H7 (cell line): ENCODE data around the gene PIK3R5. TPM values are rescaled to one million over a fixed set of nuclear protein-coding genes. Genes with fewer than 3 reads are reported as not detected.
A peak's percentile ranks its signal among the peaks of the same experiment; 100 is the strongest.

Experiments used
- DNase-seq: peaks from one replicate; pipeline ENCODE4 v3.0.0; 2012
- H3K27me3 ChIP-seq: 2 replicates; pipeline ENCODE4 v1.6.0; 2011; ENCODE audit warnings: mild to moderate bottlenecking, low read length; ENCODE audit not compliant: control insufficient read depth, insufficient read depth
- H3K36me3 ChIP-seq: replicated peaks from 2 replicates; pipeline ENCODE4 v1.5.1; 2011; ENCODE audit warnings: low read length; ENCODE audit not compliant: control insufficient read depth, insufficient read depth
- H3K4me3 ChIP-seq: 2 replicates; pipeline ENCODE4 v1.5.1; 2011; ENCODE audit warnings: low read depth, mild to moderate bottlenecking, control low read depth, low read length, moderate library complexity; ENCODE audit not compliant: insufficient read depth
- total RNA-seq: library from RNA; depleted of rRNA; stranded (reverse); fragments of >200 nt; shearing (Covaris generic); gene quantifications from 2 replicates; pipeline ENCODE4 v1.2.3, GENCODE V29; 2014; rRNA removed

Gene PIK3R5
- total RNA-seq = 13.3 and 33.6 TPM in 2 replicates

- Histone ChIP-seq H3K4me3 (peak within 1 kb of the TSS; percentile 63), H3K27me3 (peaks cover 19% of the 10 kb centered on the region), H3K36me3 (no peaks in the 10 kb centered on the region)
- DNase-seq = peak; percentile 99
Measured at GRCh38 chr17:8965394-8966168, at the start of gene PIK3R5. TSS of gene PIK3R5 (minus strand) at chr17:8965707. CDS start at chr17:8911494, 54,213 bp downstream.

- DNase-seq = no peak
- H3K27me3 ChIP-seq = peaks cover 23% of the 10 kb centered on the region
- H3K4me3 ChIP-seq = no peak overlapping the region
- no peaks in the 10 kb centered on the region for H3K36me3 ChIP-seq
Measured at GRCh38 chr17:9011001-9011400, 45.5 kb upstream of the PIK3R5 start.

DNA sequence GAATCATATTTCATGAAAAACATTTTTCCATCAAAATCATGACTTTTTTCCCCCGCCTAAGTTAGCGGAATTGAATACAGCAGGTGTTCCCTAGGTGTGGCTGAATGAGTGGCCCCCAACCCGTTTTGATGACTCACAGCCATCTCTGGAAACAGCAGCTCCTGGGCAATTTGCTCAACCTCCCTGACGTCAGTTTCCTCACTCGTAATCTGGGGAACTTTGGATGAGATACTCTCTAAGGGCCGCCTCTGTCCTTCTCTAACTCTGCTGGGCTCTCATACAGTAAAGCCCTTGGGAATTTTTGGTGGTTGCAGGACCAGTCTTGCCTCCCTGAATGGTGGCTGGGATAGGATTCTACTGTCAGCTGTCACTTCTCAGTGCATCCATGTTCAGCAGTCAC, 44.2 kb upstream of the PIK3R5 start:
- Histone ChIP-seq H3K4me3 (no peak overlapping the region), H3K36me3 (no peaks in the 10 kb centered on the region), H3K27me3 (peaks cover 36% of the 10 kb centered on the region)
- DNase-seq = no peak

- peaks cover 42% of the 10 kb centered on the region for H3K27me3 ChIP-seq
- H3K36me3 ChIP-seq = no peaks in the 10 kb centered on the region
- H3K4me3 ChIP-seq = no peak overlapping the region
- no peak for DNase-seq
Measured at GRCh38 chr17:9009096-9009495, 43.6 kb upstream of the PIK3R5 start.

- no peak overlapping the region for H3K4me3 ChIP-seq
- no peaks in the 10 kb centered on the region for H3K36me3 ChIP-seq
- DNase-seq = no peak
- peaks cover 60% of the 10 kb centered on the region for H3K27me3 ChIP-seq
Measured at GRCh38 chr17:9007052-9007714, 41.7 kb upstream of the PIK3R5 start.

DNA sequence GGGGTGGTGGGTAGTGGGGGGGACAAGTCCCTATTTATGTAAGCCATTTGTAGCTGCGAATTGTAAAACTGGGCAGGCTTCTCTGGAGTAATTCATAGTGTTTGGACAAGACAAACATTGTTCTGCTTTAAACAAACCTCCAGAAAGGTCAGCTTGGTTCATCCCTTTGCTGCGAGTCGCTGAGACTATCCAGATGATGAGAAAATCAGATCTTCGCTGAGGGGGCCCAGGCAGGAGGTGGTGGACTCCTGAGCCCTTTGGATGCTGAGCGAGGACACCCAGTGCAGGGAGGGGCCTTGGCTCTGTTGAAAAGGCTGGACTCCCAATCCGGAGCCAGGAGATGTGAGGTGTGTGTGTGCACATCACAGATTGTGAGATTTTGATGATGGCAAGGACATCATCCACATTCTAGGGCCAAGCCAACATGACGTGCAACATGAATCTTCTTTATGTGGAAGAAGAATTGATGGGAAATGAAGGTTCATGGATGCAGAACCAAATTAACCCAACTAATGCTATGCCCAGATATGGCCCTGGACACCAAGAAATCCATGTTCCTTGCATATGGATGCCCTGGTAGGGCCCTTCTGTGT, 40.8 kb upstream of the PIK3R5 start:
- no peak for DNase-seq
- H3K27me3 ChIP-seq = peaks cover 68% of the 10 kb centered on the region
- H3K36me3 ChIP-seq = no peaks in the 10 kb centered on the region
- H3K4me3 ChIP-seq = no peak overlapping the region

DNA sequence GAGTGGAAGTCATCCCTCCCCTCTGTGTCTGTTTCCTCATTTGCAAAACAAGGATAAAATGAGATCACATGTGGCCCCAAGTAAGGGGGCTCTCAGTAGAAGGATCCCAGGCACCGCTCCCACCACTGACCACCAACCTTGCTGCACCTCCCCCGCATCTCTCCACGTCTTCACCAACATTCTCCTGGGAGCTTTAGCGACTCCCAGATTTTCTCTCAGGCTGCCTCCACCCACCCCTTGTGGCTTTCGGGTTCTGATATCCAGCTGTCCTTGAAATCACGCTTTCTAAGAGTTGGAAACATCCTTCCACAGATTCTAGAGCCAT, 39.4 kb upstream of the PIK3R5 start:
- no peak overlapping the region for H3K4me3 ChIP-seq
- DNase-seq = peak; percentile 59
- no peaks in the 10 kb centered on the region for H3K36me3 ChIP-seq
- peaks cover 69% of the 10 kb centered on the region for H3K27me3 ChIP-seq

DNA sequence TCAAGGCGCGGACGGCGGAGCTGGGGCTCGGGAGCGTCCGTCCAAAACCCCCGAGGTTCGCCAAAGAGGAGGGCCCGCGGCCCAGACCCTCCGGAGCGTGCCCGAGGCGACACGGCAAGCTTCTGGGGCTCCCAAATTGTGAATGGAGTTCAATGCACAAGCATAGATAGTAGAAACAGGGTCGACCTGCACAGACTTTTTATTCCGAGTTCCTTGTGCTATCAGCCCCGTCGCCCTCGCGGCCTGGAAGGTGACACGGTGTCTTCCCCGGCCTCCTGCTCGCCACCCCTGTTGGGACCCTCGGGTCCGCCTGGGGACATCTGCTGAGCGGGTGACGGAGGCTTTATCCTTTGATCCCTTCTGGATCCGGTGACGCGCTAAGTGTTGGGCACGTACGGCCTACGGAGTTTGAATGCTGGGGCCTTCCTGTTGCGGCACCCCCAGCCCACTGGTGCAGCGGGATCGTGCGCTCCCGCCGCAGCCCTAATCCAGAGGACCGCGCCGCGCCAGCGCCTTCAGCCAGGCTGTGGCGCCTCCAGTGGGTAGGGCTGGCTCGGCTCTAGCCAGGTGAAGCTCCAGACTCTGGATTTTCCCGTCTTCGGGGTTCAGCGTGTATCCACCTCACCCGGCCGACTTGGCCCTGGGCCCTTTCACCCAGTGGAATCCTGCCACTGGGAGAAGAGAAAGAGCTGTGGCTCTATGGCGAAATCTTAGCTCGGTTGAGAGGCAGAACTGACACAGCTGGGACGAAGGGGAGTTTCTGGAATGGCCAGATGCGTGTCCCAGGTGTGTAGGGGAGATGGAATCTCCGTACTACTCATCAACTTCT, 38.8 kb upstream of the PIK3R5 start:
- H3K27me3 ChIP-seq = peaks cover 67% of the 10 kb centered on the region
- H3K36me3 ChIP-seq = no peaks in the 10 kb centered on the region
- peak overlapping the region; percentile 22 for H3K4me3 ChIP-seq
- DNase-seq = peak; percentile 86

- no peaks in the 10 kb centered on the region for H3K36me3 ChIP-seq
- peak; percentile 81 for DNase-seq
- peaks cover 61% of the 10 kb centered on the region for H3K27me3 ChIP-seq
- H3K4me3 ChIP-seq = peak overlapping the region; percentile 32
Measured at GRCh38 chr17:9003355-9004131, 38.0 kb upstream of the PIK3R5 start.

DNA sequence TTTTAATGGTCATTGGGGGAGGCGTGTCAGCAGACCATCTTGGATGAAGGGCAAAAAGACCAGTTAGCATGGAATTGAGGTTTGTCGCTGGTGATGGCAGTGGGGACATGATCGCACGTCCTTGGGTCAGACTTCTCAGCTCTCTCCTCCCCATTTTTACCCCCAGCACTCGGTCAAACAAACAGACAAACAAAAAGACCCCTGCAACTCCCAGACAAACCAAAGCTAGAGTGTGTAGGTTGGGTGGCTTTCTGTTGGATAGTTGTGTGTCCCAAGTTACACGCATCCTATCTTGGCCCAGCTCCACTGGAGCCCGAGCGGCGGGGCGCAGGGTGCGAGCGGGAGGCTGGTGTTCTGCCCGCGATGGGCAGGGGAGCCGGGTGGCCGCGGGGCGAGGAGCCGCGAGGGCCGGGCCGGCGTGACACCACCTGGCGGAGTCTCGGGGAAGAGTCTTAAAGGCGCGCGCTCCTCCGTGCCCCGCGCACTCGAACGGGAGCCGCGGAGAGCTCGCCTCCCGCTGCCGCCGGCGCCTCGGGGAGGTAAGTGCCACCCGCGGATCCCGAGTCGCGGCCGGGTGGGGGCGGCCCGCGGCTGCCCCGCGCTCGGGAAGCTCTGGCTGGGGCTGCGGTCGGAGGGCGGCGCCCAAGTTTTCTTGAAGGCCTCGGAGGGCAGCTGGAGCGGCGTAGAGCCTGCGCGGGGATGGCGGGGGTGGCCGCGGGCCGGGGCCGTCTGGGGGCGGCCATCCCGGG, 37.3 kb upstream of the PIK3R5 start:
- Histone ChIP-seq H3K27me3 (peaks cover 60% of the 10 kb centered on the region), H3K36me3 (no peaks in the 10 kb centered on the region), H3K4me3 (peak overlapping the region; percentile 32)
- DNase-seq = peak; percentile 90

- no peaks in the 10 kb centered on the region for H3K36me3 ChIP-seq
- peak; percentile 72 for DNase-seq
- H3K4me3 ChIP-seq = no peak overlapping the region
- H3K27me3 ChIP-seq = peaks cover 57% of the 10 kb centered on the region
Measured at GRCh38 chr17:9002227-9002605, 36.7 kb upstream of the PIK3R5 start.

GRCh38 chr17:9001559-9001958, 36.1 kb upstream of the PIK3R5 start:
- Histone ChIP-seq H3K27me3 (peaks cover 53% of the 10 kb centered on the region), H3K36me3 (no peaks in the 10 kb centered on the region), H3K4me3 (no peak overlapping the region)
- DNase-seq = no peak

GRCh38 chr17:8997994-8998628, 32.6 kb upstream of the PIK3R5 start:
- H3K36me3 ChIP-seq = no peaks in the 10 kb centered on the region
- H3K27me3 ChIP-seq = peaks cover 20% of the 10 kb centered on the region
- DNase-seq = peak; percentile 80
- H3K4me3 ChIP-seq = no peak overlapping the region
